ENCODE measurements around the gene OR2B3. TPM values are rescaled to one million over a fixed set of nuclear protein-coding genes. Genes with fewer than 3 reads are reported as not detected.
"Not testable (repeated sequence)": the region's sequence is repeated elsewhere in the genome, so short reads cannot be mapped to it uniquely, and the experiment has no call there.

The OR2B3 gene
- total and polyA plus RNA-seq, 2 experiments from 2014 or later = not detected

DNA sequence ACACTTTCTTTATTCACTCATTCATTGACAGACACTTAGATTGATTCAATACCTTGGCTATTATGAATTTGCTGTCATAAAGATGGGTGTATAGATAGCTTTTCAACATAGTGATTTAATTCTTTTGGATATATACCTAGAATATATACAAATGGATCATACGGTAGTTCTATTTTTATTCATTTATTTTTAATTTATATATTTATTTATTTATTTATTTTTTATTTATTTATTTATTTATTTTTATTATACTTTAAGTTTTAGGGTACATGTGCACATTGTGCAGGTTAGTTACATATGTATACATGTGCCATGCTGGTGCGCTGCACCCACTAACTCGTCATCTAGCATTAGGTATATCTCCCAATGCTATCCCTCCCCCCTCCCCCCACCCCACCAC, 27.9 kb upstream of the OR2B3 start:
- not testable (repeated sequence) for H3K4me3 ChIP-seq; H3K4me2 ChIP-seq; H4K20me1 ChIP-seq (replicated peaks; ENCODE audit: insufficient read depth); H3K36me3 Mint-ChIP-seq (ENCODE audit: low read depth); H3F3A ChIP-seq (replicated peaks; ENCODE audit: low read depth); H2AFZ ChIP-seq; H3K4me3 Mint-ChIP-seq; H3K9me3 Mint-ChIP-seq; H3K27ac Mint-ChIP-seq; H3K79me2 ChIP-seq (replicated peaks; ENCODE audit: insufficient read depth); H3K4me1 Mint-ChIP-seq; H3K27me3 ChIP-seq (ENCODE audit: insufficient read depth); ATAC-seq; H3K9me2 ChIP-seq (ENCODE audit: insufficient read depth); DNase-seq (ENCODE audit: low spot score); H3K4me1 ChIP-seq (ENCODE audit: insufficient read depth); H3K27ac ChIP-seq (ENCODE audit: low read depth); H3K36me3 ChIP-seq (ENCODE audit: insufficient read depth); H3K27me3 Mint-ChIP-seq (ENCODE audit: insufficient read depth, low read depth, poor library complexity)

- Histone ChIP-seq H3F3A (replicated peaks; ENCODE audit: low read depth) (no peaks in the 10 kb centered on the region), H3K4me2 (no peak overlapping the region), H4K20me1 (replicated peaks; ENCODE audit: insufficient read depth) (no peaks in the 10 kb centered on the region), H3K9me2 (ENCODE audit: insufficient read depth) (no peaks in the 10 kb centered on the region), H3K4me3 (no peak overlapping the region), H3K36me3 (ENCODE audit: insufficient read depth) (no peaks in the 10 kb centered on the region), H2AFZ (no peak overlapping the region), H3K27ac (ENCODE audit: low read depth) (no peak overlapping the region), H3K4me1 (ENCODE audit: insufficient read depth) (no peaks in the 10 kb centered on the region), H3K79me2 (replicated peaks; ENCODE audit: insufficient read depth) (no peaks in the 10 kb centered on the region), H3K27me3 (ENCODE audit: insufficient read depth) (no peaks in the 10 kb centered on the region)
- no peaks in the 10 kb centered on the region for H3K4me1 Mint-ChIP-seq
- no peaks in the 10 kb centered on the region for H3K9me3 Mint-ChIP-seq
- no peaks in the 10 kb centered on the region for H3K27me3 Mint-ChIP-seq (ENCODE audit: insufficient read depth, low read depth, poor library complexity)
- H3K36me3 Mint-ChIP-seq (ENCODE audit: low read depth) = no peaks in the 10 kb centered on the region
- no peak overlapping the region for H3K27ac Mint-ChIP-seq
- ATAC-seq = peak; percentile 39; the same call in 2 of the 3 replicates
- no peak for TF ChIP-seq CREB1 (CRISPR knock-in tag; IDR thresholded peaks at IDR 0.05; ENCODE audit: low read depth)
- TF ChIP-seq, protein P1, sequence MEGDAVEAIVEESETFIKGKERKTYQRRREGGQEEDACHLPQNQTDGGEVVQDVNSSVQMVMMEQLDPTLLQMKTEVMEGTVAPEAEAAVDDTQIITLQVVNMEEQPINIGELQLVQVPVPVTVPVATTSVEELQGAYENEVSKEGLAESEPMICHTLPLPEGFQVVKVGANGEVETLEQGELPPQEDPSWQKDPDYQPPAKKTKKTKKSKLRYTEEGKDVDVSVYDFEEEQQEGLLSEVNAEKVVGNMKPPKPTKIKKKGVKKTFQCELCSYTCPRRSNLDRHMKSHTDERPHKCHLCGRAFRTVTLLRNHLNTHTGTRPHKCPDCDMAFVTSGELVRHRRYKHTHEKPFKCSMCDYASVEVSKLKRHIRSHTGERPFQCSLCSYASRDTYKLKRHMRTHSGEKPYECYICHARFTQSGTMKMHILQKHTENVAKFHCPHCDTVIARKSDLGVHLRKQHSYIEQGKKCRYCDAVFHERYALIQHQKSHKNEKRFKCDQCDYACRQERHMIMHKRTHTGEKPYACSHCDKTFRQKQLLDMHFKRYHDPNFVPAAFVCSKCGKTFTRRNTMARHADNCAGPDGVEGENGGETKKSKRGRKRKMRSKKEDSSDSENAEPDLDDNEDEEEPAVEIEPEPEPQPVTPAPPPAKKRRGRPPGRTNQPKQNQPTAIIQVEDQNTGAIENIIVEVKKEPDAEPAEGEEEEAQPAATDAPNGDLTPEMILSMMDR (conservative IDR thresholded peaks at IDR 0.05; ENCODE audit: low read depth in 2 of 2) = peak; percentile 23 to 48; a peak in 3 of 4 replicates
- H3K4me3 Mint-ChIP-seq = no peak overlapping the region
- peak; percentile 15 for DNase-seq (ENCODE audit: low spot score)
These were observed 25.0 kb upstream of the OR2B3 start for GRCh38 chr6:29112135-29112534.

- Mint-ChIP-seq H3K36me3 (ENCODE audit: low read depth) (no peaks in the 10 kb centered on the region), H3K9me3 (no peaks in the 10 kb centered on the region), H3K4me1 (no peaks in the 10 kb centered on the region), H3K27ac (no peak within 1 kb of the TSS), H3K27me3 (ENCODE audit: insufficient read depth, low read depth, poor library complexity) (peaks cover 1% of the 10 kb centered on the region), H3K4me3 (no peak within 1 kb of the TSS)
- H2AFZ ChIP-seq = 0 out of 2 replicates have a peak within 1 kb of the TSS, but pooled peaks have one; percentile 9
- H3K4me2 ChIP-seq = no peak within 1 kb of the TSS
- H4K20me1 ChIP-seq (replicated peaks; ENCODE audit: insufficient read depth) = no peaks in the 10 kb centered on the region
- ATAC-seq (no peak), DNase-seq (ENCODE audit: low spot score) (no peak)
- H3K4me1 ChIP-seq (ENCODE audit: insufficient read depth) = no peaks in the 10 kb centered on the region
- H3K27ac ChIP-seq (ENCODE audit: low read depth) = no peak within 1 kb of the TSS
- H3K79me2 ChIP-seq (replicated peaks; ENCODE audit: insufficient read depth) = no peaks in the 10 kb centered on the region
- H3K36me3 ChIP-seq (ENCODE audit: insufficient read depth) = no peaks in the 10 kb centered on the region
- H3K4me3 ChIP-seq = no peak within 1 kb of the TSS
- H3F3A ChIP-seq (replicated peaks; ENCODE audit: low read depth) = no peaks in the 10 kb centered on the region
- no peaks in the 10 kb centered on the region for H3K27me3 ChIP-seq (ENCODE audit: insufficient read depth)
- no peaks in the 10 kb centered on the region for H3K9me2 ChIP-seq (ENCODE audit: insufficient read depth)
- TF ChIP-seq, protein P2, sequence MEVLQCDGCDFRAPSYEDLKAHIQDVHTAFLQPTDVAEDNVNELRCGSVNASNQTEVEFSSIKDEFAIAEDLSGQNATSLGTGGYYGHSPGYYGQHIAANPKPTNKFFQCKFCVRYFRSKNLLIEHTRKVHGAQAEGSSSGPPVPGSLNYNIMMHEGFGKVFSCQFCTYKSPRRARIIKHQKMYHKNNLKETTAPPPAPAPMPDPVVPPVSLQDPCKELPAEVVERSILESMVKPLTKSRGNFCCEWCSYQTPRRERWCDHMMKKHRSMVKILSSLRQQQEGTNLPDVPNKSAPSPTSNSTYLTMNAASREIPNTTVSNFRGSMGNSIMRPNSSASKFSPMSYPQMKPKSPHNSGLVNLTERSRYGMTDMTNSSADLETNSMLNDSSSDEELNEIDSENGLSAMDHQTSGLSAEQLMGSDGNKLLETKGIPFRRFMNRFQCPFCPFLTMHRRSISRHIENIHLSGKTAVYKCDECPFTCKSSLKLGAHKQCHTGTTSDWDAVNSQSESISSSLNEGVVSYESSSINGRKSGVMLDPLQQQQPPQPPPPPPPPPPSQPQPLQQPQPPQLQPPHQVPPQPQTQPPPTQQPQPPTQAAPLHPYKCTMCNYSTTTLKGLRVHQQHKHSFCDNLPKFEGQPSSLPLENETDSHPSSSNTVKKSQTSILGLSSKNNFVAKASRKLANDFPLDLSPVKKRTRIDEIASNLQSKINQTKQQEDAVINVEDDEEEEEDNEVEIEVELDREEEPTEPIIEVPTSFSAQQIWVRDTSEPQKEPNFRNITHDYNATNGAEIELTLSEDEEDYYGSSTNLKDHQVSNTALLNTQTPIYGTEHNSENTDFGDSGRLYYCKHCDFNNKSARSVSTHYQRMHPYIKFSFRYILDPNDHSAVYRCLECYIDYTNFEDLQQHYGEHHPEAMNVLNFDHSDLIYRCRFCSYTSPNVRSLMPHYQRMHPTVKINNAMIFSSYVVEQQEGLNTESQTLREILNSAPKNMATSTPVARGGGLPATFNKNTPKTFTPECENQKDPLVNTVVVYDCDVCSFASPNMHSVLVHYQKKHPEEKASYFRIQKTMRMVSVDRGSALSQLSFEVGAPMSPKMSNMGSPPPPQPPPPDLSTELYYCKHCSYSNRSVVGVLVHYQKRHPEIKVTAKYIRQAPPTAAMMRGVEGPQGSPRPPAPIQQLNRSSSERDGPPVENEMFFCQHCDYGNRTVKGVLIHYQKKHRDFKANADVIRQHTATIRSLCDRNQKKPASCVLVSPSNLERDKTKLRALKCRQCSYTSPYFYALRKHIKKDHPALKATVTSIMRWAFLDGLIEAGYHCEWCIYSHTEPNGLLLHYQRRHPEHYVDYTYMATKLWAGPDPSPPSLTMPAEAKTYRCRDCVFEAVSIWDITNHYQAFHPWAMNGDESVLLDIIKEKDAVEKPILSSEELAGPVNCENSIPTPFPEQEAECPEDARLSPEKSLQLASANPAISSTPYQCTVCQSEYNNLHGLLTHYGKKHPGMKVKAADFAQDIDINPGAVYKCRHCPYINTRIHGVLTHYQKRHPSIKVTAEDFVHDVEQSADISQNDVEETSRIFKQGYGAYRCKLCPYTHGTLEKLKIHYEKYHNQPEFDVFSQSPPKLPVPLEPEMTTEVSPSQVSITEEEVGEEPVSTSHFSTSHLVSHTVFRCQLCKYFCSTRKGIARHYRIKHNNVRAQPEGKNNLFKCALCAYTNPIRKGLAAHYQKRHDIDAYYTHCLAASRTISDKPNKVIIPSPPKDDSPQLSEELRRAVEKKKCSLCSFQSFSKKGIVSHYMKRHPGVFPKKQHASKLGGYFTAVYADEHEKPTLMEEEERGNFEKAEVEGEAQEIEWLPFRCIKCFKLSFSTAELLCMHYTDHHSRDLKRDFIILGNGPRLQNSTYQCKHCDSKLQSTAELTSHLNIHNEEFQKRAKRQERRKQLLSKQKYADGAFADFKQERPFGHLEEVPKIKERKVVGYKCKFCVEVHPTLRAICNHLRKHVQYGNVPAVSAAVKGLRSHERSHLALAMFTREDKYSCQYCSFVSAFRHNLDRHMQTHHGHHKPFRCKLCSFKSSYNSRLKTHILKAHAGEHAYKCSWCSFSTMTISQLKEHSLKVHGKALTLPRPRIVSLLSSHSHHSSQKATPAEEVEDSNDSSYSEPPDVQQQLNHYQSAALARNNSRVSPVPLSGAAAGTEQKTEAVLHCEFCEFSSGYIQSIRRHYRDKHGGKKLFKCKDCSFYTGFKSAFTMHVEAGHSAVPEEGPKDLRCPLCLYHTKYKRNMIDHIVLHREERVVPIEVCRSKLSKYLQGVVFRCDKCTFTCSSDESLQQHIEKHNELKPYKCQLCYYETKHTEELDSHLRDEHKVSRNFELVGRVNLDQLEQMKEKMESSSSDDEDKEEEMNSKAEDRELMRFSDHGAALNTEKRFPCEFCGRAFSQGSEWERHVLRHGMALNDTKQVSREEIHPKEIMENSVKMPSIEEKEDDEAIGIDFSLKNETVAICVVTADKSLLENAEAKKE (CRISPR knock-in tag; IDR thresholded peaks at IDR 0.05) = no peak
- no peak for TF ChIP-seq STAT1 (IDR thresholded peaks at IDR 0.05; ENCODE audit: unreplicated experiment)
- TF ChIP-seq, protein P3, sequence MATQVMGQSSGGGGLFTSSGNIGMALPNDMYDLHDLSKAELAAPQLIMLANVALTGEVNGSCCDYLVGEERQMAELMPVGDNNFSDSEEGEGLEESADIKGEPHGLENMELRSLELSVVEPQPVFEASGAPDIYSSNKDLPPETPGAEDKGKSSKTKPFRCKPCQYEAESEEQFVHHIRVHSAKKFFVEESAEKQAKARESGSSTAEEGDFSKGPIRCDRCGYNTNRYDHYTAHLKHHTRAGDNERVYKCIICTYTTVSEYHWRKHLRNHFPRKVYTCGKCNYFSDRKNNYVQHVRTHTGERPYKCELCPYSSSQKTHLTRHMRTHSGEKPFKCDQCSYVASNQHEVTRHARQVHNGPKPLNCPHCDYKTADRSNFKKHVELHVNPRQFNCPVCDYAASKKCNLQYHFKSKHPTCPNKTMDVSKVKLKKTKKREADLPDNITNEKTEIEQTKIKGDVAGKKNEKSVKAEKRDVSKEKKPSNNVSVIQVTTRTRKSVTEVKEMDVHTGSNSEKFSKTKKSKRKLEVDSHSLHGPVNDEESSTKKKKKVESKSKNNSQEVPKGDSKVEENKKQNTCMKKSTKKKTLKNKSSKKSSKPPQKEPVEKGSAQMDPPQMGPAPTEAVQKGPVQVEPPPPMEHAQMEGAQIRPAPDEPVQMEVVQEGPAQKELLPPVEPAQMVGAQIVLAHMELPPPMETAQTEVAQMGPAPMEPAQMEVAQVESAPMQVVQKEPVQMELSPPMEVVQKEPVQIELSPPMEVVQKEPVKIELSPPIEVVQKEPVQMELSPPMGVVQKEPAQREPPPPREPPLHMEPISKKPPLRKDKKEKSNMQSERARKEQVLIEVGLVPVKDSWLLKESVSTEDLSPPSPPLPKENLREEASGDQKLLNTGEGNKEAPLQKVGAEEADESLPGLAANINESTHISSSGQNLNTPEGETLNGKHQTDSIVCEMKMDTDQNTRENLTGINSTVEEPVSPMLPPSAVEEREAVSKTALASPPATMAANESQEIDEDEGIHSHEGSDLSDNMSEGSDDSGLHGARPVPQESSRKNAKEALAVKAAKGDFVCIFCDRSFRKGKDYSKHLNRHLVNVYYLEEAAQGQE (IDR thresholded peaks at IDR 0.05; ENCODE audit: unreplicated experiment) = no peak
These were observed 20.6 kb upstream of the OR2B3 start, which contains the start of gene OR2J3 for GRCh38 chr6:29107758-29108157. Gene OR2J3 (plus strand): TSS chr6:29108058. CDS start chr6:29111891, 3,833 bp downstream.
